ENCODE results near the gene NLGN2. TPM values are rescaled to one million over a fixed set of nuclear protein-coding genes. Genes with fewer than 3 reads are reported as not detected.

The NLGN2 gene
- total RNA-seq, 1 experiment from 2014 or later = 6.7 TPM

DNA sequence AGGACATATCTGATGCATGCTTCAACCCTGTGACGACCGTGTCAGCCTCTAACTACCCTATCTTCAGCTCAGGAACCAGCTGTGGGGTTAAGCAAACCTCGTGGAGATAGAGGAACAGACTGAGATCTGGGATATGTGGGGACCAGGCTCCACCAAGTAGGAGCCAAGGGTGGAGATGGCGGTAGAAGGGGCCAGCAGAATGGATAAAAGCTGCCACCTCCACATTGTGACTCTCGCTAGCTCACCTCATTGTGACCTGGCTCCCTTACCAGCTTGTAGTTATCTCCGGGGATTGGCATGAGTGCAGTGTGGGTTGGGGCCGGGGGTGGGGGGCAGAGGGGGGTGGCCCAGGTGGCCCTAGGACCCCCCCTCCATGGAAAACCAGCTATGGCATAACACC is 17.7 kb downstream of the NLGN2 start, which contains the start of gene SPEM2:
Gene SPEM2, plus strand, starts transcription at position 301 of the 400 bp plus-strand sequence. Its CDS starts 73 bp downstream, at position 374.
- Mint-ChIP-seq H3K27me3 (ENCODE audit: insufficient read depth, unreplicated experiment) (no peaks in the 10 kb centered on the region), H3K27ac (ENCODE audit: low read depth, unreplicated experiment) (no peak within 1 kb of the TSS), H3K4me1 (ENCODE audit: insufficient read depth, unreplicated experiment) (no peaks in the 10 kb centered on the region), H3K9me3 (ENCODE audit: unreplicated experiment) (no peaks in the 10 kb centered on the region), H3K4me3 (ENCODE audit: unreplicated experiment) (no peak within 1 kb of the TSS), H3K36me3 (ENCODE audit: insufficient read depth, unreplicated experiment) (no peaks in the 10 kb centered on the region)
- no peak for DNase-seq (ENCODE audit: unreplicated experiment)
- no TSS peak for BruUV-seq (replicated peaks)
- POLR2A ChIA-PET = no interaction called here
- CTCF ChIA-PET = interaction anchor here (2.7 kb wide), 1 partner anchor 11 kb away, joined by 16 read pairs; no protein-coding TSS in a partner anchor
- TF ChIP-seq, protein P1, sequence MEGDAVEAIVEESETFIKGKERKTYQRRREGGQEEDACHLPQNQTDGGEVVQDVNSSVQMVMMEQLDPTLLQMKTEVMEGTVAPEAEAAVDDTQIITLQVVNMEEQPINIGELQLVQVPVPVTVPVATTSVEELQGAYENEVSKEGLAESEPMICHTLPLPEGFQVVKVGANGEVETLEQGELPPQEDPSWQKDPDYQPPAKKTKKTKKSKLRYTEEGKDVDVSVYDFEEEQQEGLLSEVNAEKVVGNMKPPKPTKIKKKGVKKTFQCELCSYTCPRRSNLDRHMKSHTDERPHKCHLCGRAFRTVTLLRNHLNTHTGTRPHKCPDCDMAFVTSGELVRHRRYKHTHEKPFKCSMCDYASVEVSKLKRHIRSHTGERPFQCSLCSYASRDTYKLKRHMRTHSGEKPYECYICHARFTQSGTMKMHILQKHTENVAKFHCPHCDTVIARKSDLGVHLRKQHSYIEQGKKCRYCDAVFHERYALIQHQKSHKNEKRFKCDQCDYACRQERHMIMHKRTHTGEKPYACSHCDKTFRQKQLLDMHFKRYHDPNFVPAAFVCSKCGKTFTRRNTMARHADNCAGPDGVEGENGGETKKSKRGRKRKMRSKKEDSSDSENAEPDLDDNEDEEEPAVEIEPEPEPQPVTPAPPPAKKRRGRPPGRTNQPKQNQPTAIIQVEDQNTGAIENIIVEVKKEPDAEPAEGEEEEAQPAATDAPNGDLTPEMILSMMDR (IDR thresholded peaks at IDR 0.05; ENCODE audit: unreplicated experiment) = no peak
- intact Hi-C loops (cut with micrococcal nuclease) = no loop called here

DNA sequence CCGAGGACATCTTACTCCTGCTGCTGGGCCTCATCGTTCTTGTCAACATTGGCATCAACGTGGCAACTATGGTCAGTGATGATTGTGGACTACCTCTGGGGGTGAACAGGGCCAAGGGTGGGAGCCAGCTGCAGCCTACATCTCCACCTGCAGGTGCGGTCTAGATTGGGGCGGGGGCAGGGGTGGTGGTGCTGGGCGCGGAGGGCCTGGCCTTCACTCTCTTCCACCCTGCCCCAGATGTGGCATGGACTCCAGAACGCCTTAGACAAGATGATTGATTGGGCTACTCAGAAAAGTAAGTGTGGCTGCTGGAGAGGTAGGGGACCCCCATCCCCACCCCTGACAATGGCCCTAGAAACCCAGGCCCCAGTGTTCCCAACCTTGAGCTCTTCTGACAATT is 18.1 kb downstream of the NLGN2 start:
- CTCF ChIA-PET = no interaction called here
- no TSS peak for BruUV-seq (replicated peaks)
- TF ChIP-seq, protein P1 (IDR thresholded peaks at IDR 0.05; ENCODE audit: unreplicated experiment) = no peak
- Mint-ChIP-seq H3K4me1 (ENCODE audit: insufficient read depth, unreplicated experiment) (no peaks in the 10 kb centered on the region), H3K9me3 (ENCODE audit: unreplicated experiment) (no peaks in the 10 kb centered on the region), H3K27ac (ENCODE audit: low read depth, unreplicated experiment) (no peak overlapping the region), H3K4me3 (ENCODE audit: unreplicated experiment) (no peak overlapping the region), H3K27me3 (ENCODE audit: insufficient read depth, unreplicated experiment) (no peaks in the 10 kb centered on the region), H3K36me3 (ENCODE audit: insufficient read depth, unreplicated experiment) (no peaks in the 10 kb centered on the region)
- intact Hi-C loops (cut with micrococcal nuclease) = no loop called here
- POLR2A ChIA-PET = no interaction called here
- no peak for DNase-seq (ENCODE audit: unreplicated experiment)

DNA sequence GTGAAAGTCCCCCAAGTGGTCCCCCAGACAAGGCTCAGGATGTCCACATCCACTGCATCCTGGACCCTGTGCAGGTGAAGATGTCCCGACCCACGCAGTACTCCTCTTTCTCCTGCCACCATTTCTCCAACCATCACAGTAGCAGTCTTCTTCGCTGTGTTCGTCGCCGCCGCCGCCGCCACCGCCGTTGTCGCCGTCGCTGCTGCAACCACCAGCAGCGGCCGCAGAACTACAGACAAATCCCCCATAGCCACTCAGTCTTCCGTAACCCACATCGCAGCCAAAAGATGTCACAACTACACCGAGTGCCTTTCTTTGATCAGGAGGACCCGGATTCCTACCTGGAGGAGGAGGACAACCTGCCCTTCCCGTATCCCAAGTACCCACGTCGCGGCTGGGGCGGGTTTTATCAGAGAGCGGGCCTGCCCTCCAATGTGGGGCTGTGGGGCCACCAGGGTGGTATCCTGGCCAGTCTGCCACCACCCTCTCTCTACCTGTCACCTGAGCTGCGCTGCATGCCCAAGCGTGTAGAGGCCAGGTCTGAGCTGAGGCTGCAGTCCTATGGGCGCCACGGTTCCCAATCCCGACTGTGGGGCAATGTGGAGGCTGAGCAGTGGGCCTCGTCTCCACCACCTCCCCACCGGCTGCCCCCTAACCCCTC is 18.7 kb downstream of the NLGN2 start:
- H3K4me3 Mint-ChIP-seq (ENCODE audit: unreplicated experiment) = no peak overlapping the region
- BruUV-seq (replicated peaks) = no TSS peak
- H3K9me3 Mint-ChIP-seq (ENCODE audit: unreplicated experiment) = no peaks in the 10 kb centered on the region
- POLR2A ChIA-PET = no interaction called here
- H3K4me1 Mint-ChIP-seq (ENCODE audit: insufficient read depth, unreplicated experiment) = no peaks in the 10 kb centered on the region
- DNase-seq (ENCODE audit: unreplicated experiment) = no peak
- CTCF ChIA-PET = interaction anchor here (0.6 to 1.1 kb wide), 3 partner anchors 21 to 134 kb away, joined by 3 read pairs; no protein-coding TSS in a partner anchor
- H3K27ac Mint-ChIP-seq (ENCODE audit: low read depth, unreplicated experiment) = no peak overlapping the region
- intact Hi-C loops (cut with micrococcal nuclease) = no loop called here
- H3K27me3 Mint-ChIP-seq (ENCODE audit: insufficient read depth, unreplicated experiment) = no peaks in the 10 kb centered on the region
- H3K36me3 Mint-ChIP-seq (ENCODE audit: insufficient read depth, unreplicated experiment) = no peaks in the 10 kb centered on the region
- TF ChIP-seq, protein P1 (IDR thresholded peaks at IDR 0.05; ENCODE audit: unreplicated experiment) = no peak

DNA sequence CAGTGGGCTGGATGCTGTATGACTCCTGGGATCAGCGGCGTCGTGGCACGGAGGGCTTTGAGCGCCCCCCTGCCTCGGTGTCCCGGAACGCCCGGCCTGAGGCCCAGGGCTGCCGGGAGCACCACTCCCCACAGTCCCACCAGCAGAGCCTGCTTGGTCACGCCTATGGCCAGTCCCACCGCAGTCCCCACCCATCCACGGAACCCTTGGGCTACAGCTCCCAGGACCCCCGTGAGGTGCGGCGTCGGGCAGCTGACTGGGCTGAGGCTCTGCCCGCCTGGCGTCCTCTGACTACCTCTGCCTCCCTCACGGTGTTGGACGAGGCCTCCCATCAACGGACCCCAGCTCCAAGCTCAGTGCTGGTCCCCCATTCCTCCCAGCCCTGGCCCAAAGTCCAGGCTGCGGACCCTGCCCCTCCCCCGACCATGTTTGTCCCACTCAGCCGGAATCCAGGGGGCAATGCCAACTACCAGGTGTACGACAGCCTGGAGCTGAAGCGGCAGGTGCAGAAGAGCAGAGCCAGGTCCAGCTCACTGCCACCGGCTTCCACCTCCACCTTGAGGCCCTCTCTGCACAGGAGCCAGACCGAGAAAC is 19.3 kb downstream of the NLGN2 start:
- Mint-ChIP-seq H3K4me1 (ENCODE audit: insufficient read depth, unreplicated experiment) (no peaks in the 10 kb centered on the region), H3K27me3 (ENCODE audit: insufficient read depth, unreplicated experiment) (no peaks in the 10 kb centered on the region), H3K9me3 (ENCODE audit: unreplicated experiment) (no peaks in the 10 kb centered on the region), H3K36me3 (ENCODE audit: insufficient read depth, unreplicated experiment) (no peaks in the 10 kb centered on the region), H3K27ac (ENCODE audit: low read depth, unreplicated experiment) (no peak overlapping the region), H3K4me3 (ENCODE audit: unreplicated experiment) (no peak overlapping the region)
- BruUV-seq (replicated peaks) = no TSS peak
- TF ChIP-seq, protein P1 (IDR thresholded peaks at IDR 0.05; ENCODE audit: unreplicated experiment) = no peak
- DNase-seq (ENCODE audit: unreplicated experiment) = no peak
- POLR2A ChIA-PET = no interaction called here
- CTCF ChIA-PET = interaction anchor here (0.6 to 1.1 kb wide), 3 partner anchors 21 to 133 kb away, joined by 3 read pairs; no protein-coding TSS in a partner anchor
- intact Hi-C loops (cut with micrococcal nuclease) = no loop called here
